HepG2 (cell line): ENCODE measurements around the gene PPP3CB. TPM values are rescaled to one million over a fixed set of nuclear protein-coding genes. Genes with fewer than 3 reads are reported as not detected.
A peak's percentile ranks its signal among the peaks of the same experiment; 100 is the strongest.

Source experiments
- ATF4 ChIP-seq, 2 experiments: fragments of 450-650 bp in 1 of 2; sonication (generic) in 1 of 2; formaldehyde crosslinking; IDR thresholded peaks; 2 replicates each; pipeline versions ENCODE4 v1.5.0 to v1.8.0; 2020 to 2022; ENCODE audit warnings: mild to moderate bottlenecking in 1 of 2, missing genetic modification reagents in 1 of 2
- CENPT ChIP-seq: sonication (generic); formaldehyde crosslinking; IDR thresholded peaks from 2 replicates; pipeline ENCODE4 v1.8.0; 2022; ENCODE audit warnings: low read depth, mild to moderate bottlenecking, moderate library complexity, missing genetic modification reagents
- DMAP1 ChIP-seq: IDR thresholded peaks from 2 replicates; pipeline ENCODE4 v1.6.1; 2016
- FOXK2 ChIP-seq: fragments of 450-650 bp; IDR thresholded peaks from 2 replicates; pipeline ENCODE4 v1.6.1; 2016
- HHEX ChIP-seq: IDR thresholded peaks from 2 replicates; pipeline ENCODE4 v1.6.1; 2016; ENCODE audit warnings: control low read depth
- HINFP ChIP-seq: sonication (generic); formaldehyde crosslinking; IDR thresholded peaks from 2 replicates; pipeline ENCODE4 v1.4.0; 2020; ENCODE audit warnings: low read depth, mild to moderate bottlenecking, missing genetic modification reagents
- HMGXB4 ChIP-seq, 2 experiments: sonication (generic) in 1 of 2; formaldehyde crosslinking in 1 of 2; IDR thresholded peaks; 2 replicates each; pipeline versions ENCODE4 v1.4.0 to v1.6.1; 2018 to 2020; ENCODE audit warnings: missing genetic modification reagents in 2 of 2, borderline replicate concordance in 1 of 2, low read depth in 1 of 2, mild to moderate bottlenecking in 1 of 2, missing biosample characterization in 1 of 2
- HNRNPH1 ChIP-seq: fragments of 200-400 bp; formaldehyde crosslinking; optimal IDR thresholded peaks from 2 replicates; pipeline ENCODE3; 2017; ENCODE audit warnings: mild to moderate bottlenecking, low read depth, low read length
- LCORL ChIP-seq, 2 experiments: fragments of 450-650 bp in 1 of 2; sonication (generic) in 1 of 2; formaldehyde crosslinking in 1 of 2; IDR thresholded peaks; 2 replicates each; pipeline versions ENCODE4 v1.5.0 to v1.6.1; 2017 to 2020; ENCODE audit warnings: antibody characterized with exemption in 1 of 2, missing genetic modification reagents in 1 of 2
- MLXIP ChIP-seq: sonication (generic); formaldehyde crosslinking; IDR thresholded peaks from 2 replicates; pipeline ENCODE4 v1.9.0; 2021; ENCODE audit warnings: missing genetic modification reagents, borderline replicate concordance
- RNF2 ChIP-seq: fragments of 450-650 bp; conservative IDR thresholded peaks from 2 replicates; pipeline ENCODE4 v1.6.1; 2016; ENCODE audit warnings: low read depth
- SIX1 ChIP-seq: sonication (generic); formaldehyde crosslinking; IDR thresholded peaks from 2 replicates; pipeline ENCODE4 v1.4.0; 2020; ENCODE audit warnings: missing genetic modification reagents, borderline replicate concordance
- TBL1XR1 ChIP-seq: fragments of 150-350 bp; IDR thresholded peaks from 2 replicates; pipeline ENCODE4 v1.6.1; 2014; ENCODE audit warnings: borderline replicate concordance, low read length; ENCODE audit not compliant: partially characterized antibody
- TCF7L2 ChIP-seq: IDR thresholded peaks from 2 replicates; pipeline ENCODE4 v1.6.1; 2011; ENCODE audit warnings: mild to moderate bottlenecking, low read depth, low read length, moderate library complexity
- TFDP1 ChIP-seq: IDR thresholded peaks from 2 replicates; pipeline ENCODE4 v1.6.1; 2016; ENCODE audit warnings: missing compliant biosample characterization, missing genetic modification reagents, borderline replicate concordance
- ZNF264 ChIP-seq: sonication (generic); formaldehyde crosslinking; IDR thresholded peaks from 2 replicates; pipeline ENCODE4 v1.4.0; 2020; ENCODE audit warnings: missing genetic modification reagents
- ZNF276 ChIP-seq: sonication (generic); formaldehyde crosslinking; IDR thresholded peaks from 2 replicates; pipeline ENCODE4 v1.4.0; 2020; ENCODE audit warnings: mild to moderate bottlenecking, low read depth, missing genetic modification reagents
- ZNF326 ChIP-seq: sonication (generic); formaldehyde crosslinking; IDR thresholded peaks from 2 replicates; pipeline ENCODE4 v1.4.0; 2020; ENCODE audit warnings: missing genetic modification reagents, borderline replicate concordance
- polyA plus RNA-seq, 8 experiments: library from polyadenylated mRNA; depleted of rRNA in 3 of 8; stranded (reverse) in 7 of 8; unstranded in 1 of 8; fragments of >200 nt; fragmentation: Illumina TruSeq in 4 of 8; extraction: Trizol in 4 of 8; gene quantifications; 2 replicates each; pipeline versions ENCODE4 v1.2.1 to v1.2.3, GENCODE V29; 2011 to 2016; ENCODE audit warnings: low read depth in 4 of 8, missing spikeins in 1 of 8, mixed read lengths in 1 of 8; ENCODE audit not compliant: insufficient read depth in 1 of 8
- total RNA-seq, 5 experiments: library from RNA; depleted of rRNA; stranded (reverse); fragments of >200 nt; fragmentation: Illumina TruSeq; extraction: Trizol; gene quantifications; 2 replicates each; pipeline ENCODE4 v1.2.3, GENCODE V29; 2016; ENCODE audit warnings: low read depth in 1 of 5

PPP3CB gene
- total and polyA plus RNA-seq, 2 of the 13 experiments (the other 11 are each of a cell fraction or from before 2014, with no cell fraction given), result 8.7 to 11.4 TPM

GRCh38 chr10:73413528-73414229 lies 82.1 kb downstream of the PPP3CB start, which contains the start of gene ANXA7 (continued):
- TF ChIP-seq HMGXB4 (CRISPR knock-in tag; IDR thresholded peaks at IDR 0.05; ENCODE audit: borderline replicate concordance in 1 of 2, low read depth in 1 of 2) (peak; percentile 69 to 96; a peak in 3 of 4 replicates), ZNF326 (CRISPR knock-in tag) (no peak), CENPT (CRISPR knock-in tag) (no peak), MLXIP (CRISPR knock-in tag) (no peak), TFDP1 (no peak; the same call in 1 of the 2 replicates), HNRNPH1 (no peak), FOXK2 (no peak), TCF7L2 (no peak), HINFP (CRISPR knock-in tag) (0 out of 2 replicates have a peak, but pooled peaks have one; percentile 41), TBL1XR1 (no peak), RNF2 (no peak), LCORL (IDR thresholded peaks at IDR 0.05) (no peak), LCORL (CRISPR knock-in tag; IDR thresholded peaks at IDR 0.05) (peak; percentile 88), SIX1 (CRISPR knock-in tag) (no peak), HHEX (no peak), ATF4 (CRISPR knock-in tag; IDR thresholded peaks at IDR 0.05) (no peak; a peak in 1 of 4 replicates), ZNF276 (CRISPR knock-in tag) (0 out of 2 replicates have a peak, but pooled peaks have one; percentile 44), DMAP1 (CRISPR knock-in tag) (peak; percentile 90), ZNF264 (CRISPR knock-in tag) (0 out of 2 replicates have a peak, but pooled peaks have one; percentile 12)
